ENCODE data around the gene OSGIN1. TPM values are rescaled to one million over a fixed set of nuclear protein-coding genes. Genes with fewer than 3 reads are reported as not detected.

Gene OSGIN1
- total RNA-seq, 1 donor from 2014 or later: not detected

DNA sequence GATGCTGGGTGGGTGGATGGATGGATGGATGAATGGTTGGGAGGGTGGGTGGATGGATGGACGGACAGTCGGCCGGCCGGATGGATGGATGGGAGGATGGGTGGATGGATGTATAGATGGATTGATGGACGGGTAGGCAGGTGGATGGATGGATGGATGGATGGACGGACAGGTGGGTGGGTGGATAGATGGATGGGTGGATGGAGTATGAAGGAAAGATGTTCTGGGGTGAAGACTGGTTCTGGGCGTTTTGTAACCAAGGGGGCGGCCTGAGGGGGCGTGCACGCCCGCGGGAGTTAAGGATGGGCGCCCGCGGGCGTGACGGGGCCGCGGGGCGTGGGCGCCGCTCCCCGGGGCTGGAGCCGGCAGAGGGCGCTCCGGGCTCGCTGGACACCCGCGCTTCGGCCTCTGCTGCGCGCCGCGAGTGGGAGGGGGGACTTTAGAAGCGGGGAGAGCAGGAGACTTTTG lies 14.8 kb downstream of the OSGIN1 start, which contains the start of gene NECAB2:
TSS of gene NECAB2 (plus strand) at position 407 of the 468 bp plus-strand sequence. CDS start 405 bp downstream, outside the sequence.
- peak within 1 kb of the TSS; percentile 72 for H3K27ac Mint-ChIP-seq (ENCODE audit: unreplicated experiment)
- TF ChIP-seq, protein P1, sequence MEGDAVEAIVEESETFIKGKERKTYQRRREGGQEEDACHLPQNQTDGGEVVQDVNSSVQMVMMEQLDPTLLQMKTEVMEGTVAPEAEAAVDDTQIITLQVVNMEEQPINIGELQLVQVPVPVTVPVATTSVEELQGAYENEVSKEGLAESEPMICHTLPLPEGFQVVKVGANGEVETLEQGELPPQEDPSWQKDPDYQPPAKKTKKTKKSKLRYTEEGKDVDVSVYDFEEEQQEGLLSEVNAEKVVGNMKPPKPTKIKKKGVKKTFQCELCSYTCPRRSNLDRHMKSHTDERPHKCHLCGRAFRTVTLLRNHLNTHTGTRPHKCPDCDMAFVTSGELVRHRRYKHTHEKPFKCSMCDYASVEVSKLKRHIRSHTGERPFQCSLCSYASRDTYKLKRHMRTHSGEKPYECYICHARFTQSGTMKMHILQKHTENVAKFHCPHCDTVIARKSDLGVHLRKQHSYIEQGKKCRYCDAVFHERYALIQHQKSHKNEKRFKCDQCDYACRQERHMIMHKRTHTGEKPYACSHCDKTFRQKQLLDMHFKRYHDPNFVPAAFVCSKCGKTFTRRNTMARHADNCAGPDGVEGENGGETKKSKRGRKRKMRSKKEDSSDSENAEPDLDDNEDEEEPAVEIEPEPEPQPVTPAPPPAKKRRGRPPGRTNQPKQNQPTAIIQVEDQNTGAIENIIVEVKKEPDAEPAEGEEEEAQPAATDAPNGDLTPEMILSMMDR (IDR thresholded peaks at IDR 0.05; ENCODE audit: partially characterized antibody, unreplicated experiment): peak; percentile 56

DNA sequence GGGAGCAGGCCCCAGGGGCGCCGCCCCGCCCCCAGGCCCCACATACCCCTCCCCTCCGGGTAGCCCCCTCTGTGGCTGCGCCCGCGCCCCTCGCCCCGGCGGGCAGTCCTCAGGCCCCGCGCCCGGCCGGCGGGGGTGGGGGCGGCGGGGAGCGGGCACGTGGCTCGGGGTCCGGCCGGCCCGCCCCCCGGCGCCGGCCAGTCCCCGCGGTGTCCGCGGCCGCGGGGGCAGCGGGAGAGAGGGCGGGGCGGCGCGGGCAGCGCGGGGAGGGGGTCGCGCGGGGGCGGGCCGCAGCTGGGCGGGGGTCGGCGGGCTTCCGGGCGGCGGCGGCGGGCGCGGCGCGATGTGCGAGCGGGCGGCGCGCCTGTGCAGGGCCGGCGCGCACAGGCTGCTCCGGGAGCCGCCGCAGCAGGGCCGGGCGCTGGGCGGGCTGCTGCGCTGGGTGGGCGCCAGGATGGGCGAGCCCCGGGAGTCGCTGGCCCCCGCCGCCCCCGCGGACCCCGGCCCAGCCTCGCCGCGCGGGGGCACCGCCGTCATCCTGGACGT lies 15.3 kb downstream of the OSGIN1 start:
- peaks cover 11% of the 10 kb centered on the region for H3K27me3 Mint-ChIP-seq (ENCODE audit: unreplicated experiment)

More for the DNA sequence above, 14.8 kb downstream of the OSGIN1 start, which contains the start of gene NECAB2:
- Mint-ChIP-seq H3K36me3 (ENCODE audit: unreplicated experiment) (no peaks in the 10 kb centered on the region), H3K4me3 (ENCODE audit: unreplicated experiment) (peak within 1 kb of the TSS; percentile 88), H3K9me3 (ENCODE audit: unreplicated experiment) (peaks cover 8% of the 10 kb centered on the region), H3K27me3 (ENCODE audit: unreplicated experiment) (peaks cover 11% of the 10 kb centered on the region), H3K4me1 (ENCODE audit: low read depth, unreplicated experiment) (peaks cover 2% of the 10 kb centered on the region)
- DNase-seq: peak; percentile 78

DNA sequence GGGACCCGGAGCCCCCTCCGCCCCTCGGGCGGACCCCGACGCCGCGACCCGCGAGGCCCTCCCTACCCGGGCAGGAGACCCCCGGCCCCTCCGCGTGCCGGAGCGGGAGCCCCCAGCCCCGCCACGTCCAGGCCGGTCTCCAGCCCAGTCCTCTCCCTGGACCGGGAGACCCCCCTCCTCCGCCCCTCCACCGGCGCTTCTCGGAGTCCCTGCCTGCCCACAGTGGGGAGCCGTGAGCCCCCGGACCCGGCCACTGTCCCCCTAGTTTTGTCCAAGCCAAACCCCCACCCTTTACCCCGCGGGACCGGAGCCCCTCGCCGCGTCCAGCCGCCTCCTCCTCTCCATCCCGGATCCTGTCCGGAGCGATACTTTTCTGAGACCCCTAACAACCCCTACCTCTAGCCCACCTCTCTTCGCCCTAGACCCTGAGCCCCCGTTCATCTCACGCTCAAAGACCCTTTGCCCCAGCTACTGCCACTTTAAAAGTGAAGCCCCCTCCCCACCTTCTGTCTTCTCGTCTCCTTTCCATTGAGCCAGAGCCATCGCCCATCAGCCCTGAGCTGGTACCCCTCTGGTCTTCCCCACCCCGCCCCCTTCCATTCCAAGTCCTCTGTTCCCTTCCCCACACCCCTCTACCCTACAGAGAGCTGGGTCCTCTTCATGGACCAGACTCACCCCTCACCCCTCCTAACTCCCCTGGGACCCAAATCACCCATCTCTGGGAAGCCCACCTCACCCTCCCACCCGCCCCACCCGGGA lies 16.0 kb downstream of the OSGIN1 start:
- H3K36me3 Mint-ChIP-seq (ENCODE audit: unreplicated experiment): no peaks in the 10 kb centered on the region
- H3K4me3 Mint-ChIP-seq (ENCODE audit: unreplicated experiment): peak overlapping the region; percentile 84
- H3K27ac Mint-ChIP-seq (ENCODE audit: unreplicated experiment): no peak overlapping the region
- peaks cover 11% of the 10 kb centered on the region for H3K27me3 Mint-ChIP-seq (ENCODE audit: unreplicated experiment)
- peaks cover 8% of the 10 kb centered on the region for H3K9me3 Mint-ChIP-seq (ENCODE audit: unreplicated experiment)
- TF ChIP-seq, protein P1 (IDR thresholded peaks at IDR 0.05; ENCODE audit: partially characterized antibody, unreplicated experiment): no peak
- no peak for DNase-seq
- H3K4me1 Mint-ChIP-seq (ENCODE audit: low read depth, unreplicated experiment): peaks cover 3% of the 10 kb centered on the region

More for the DNA sequence above, 15.3 kb downstream of the OSGIN1 start:
- H3K27ac Mint-ChIP-seq (ENCODE audit: unreplicated experiment): no peak overlapping the region
- H3K4me1 Mint-ChIP-seq (ENCODE audit: low read depth, unreplicated experiment): peaks cover 2% of the 10 kb centered on the region
- TF ChIP-seq, protein P1 (IDR thresholded peaks at IDR 0.05; ENCODE audit: partially characterized antibody, unreplicated experiment): no peak
- H3K36me3 Mint-ChIP-seq (ENCODE audit: unreplicated experiment): no peaks in the 10 kb centered on the region
- peaks cover 8% of the 10 kb centered on the region for H3K9me3 Mint-ChIP-seq (ENCODE audit: unreplicated experiment)
- DNase-seq: peak; percentile 48
- H3K4me3 Mint-ChIP-seq (ENCODE audit: unreplicated experiment): no peak overlapping the region

DNA sequence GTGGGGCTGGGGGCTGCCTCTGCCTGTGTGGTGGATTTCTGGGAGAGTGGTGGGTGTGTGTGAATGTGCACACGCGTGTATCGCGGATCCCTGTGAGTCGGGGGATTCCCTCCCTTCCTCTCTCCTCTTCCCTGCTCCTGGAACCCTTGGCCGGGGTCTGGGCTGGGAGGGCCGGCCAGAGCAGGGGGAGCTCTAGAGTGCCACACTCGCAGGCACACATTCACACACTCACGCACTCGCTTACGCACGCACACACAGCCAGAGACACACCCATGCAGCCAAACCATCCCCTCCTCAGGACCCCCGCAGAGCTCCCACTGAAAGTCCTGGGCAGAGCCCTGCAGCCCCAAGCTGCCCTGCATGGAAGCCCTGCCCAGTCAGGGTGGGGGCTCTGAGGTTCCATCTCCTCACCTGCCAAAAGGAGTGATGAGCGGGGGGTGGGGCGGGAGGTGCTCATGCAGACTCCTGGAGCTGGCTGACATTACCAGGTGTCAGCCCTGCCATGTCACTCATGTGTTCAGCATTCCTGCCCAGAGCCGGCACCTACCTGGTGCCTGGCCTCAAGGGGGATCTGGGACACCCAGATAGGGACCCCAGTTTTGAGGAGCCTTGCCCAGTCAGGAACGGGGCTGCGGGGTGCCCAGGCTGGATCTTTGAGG lies 16.9 kb downstream of the OSGIN1 start:
- TF ChIP-seq, protein P1 (IDR thresholded peaks at IDR 0.05; ENCODE audit: partially characterized antibody, unreplicated experiment): no peak
- Mint-ChIP-seq H3K9me3 (ENCODE audit: unreplicated experiment) (peaks cover 13% of the 10 kb centered on the region), H3K4me3 (ENCODE audit: unreplicated experiment) (peak overlapping the region; percentile 85), H3K27me3 (ENCODE audit: unreplicated experiment) (peaks cover 15% of the 10 kb centered on the region), H3K27ac (ENCODE audit: unreplicated experiment) (no peak overlapping the region), H3K4me1 (ENCODE audit: low read depth, unreplicated experiment) (peaks cover 9% of the 10 kb centered on the region), H3K36me3 (ENCODE audit: unreplicated experiment) (no peaks in the 10 kb centered on the region)
- DNase-seq: no peak

Measured in glutamatergic neuron (in vitro differentiated cells).